ENCODE data around the gene LMAN2.

Gene LMAN2

GRCh38 chr5:177330991-177331842 lies 20.3 kb downstream of the LMAN2 start:
- Histone ChIP-seq H3K27ac (ENCODE audit: low read depth, low read length) (no peak overlapping the region), H3K9me2 (replicated peaks; ENCODE audit: control insufficient read depth, low read length) (no peaks in the 10 kb centered on the region), H3K4me1 (ENCODE audit: control insufficient read depth, low read length) (no peaks in the 10 kb centered on the region), H3K36me3 (ENCODE audit: control insufficient read depth, low read length) (peaks cover 63% of the 10 kb centered on the region), H3F3A (ENCODE audit: control insufficient read depth, insufficient read depth) (no peaks in the 10 kb centered on the region; the same call in 1 of the 2 replicates), H3K27me3 (ENCODE audit: control insufficient read depth, low read length) (no peaks in the 10 kb centered on the region), H3K9me3 (ENCODE audit: control insufficient read depth, insufficient read depth, low read length) (no peaks in the 10 kb centered on the region), H3K79me2 (ENCODE audit: control insufficient read depth, low read length) (no peaks in the 10 kb centered on the region), H3K4me2 (ENCODE audit: low read length) (no peak overlapping the region), H3K4me3 (ENCODE audit: low read length) (no peak overlapping the region), H4K20me1 (ENCODE audit: control insufficient read depth, insufficient read depth, low read depth, low read length) (no peaks in the 10 kb centered on the region)
- TF ChIP-seq CTCF (IDR thresholded peaks at IDR 0.05; ENCODE audit: low read depth, low read length, poor library complexity, severe bottlenecking): no peak
- TF ChIP-seq EZH2phosphoT487 (IDR thresholded peaks at IDR 0.05; ENCODE audit: borderline replicate concordance, low read length): no peak

GRCh38 chr5:177329883-177330282 lies 21.6 kb downstream of the LMAN2 start:
- Histone ChIP-seq H3K4me1 (ENCODE audit: control insufficient read depth, low read length) (no peaks in the 10 kb centered on the region), H3K4me2 (ENCODE audit: low read length) (no peak overlapping the region), H3K36me3 (ENCODE audit: control insufficient read depth, low read length) (peaks cover 51% of the 10 kb centered on the region)

GRCh38 chr5:177328545-177329231 lies 22.8 kb downstream of the LMAN2 start:
- no peak overlapping the region for H3K27ac ChIP-seq (ENCODE audit: low read depth, low read length)
- peaks cover 39% of the 10 kb centered on the region for H3K36me3 ChIP-seq (ENCODE audit: control insufficient read depth, low read length)
- H3F3A ChIP-seq (ENCODE audit: control insufficient read depth, insufficient read depth): no peaks in the 10 kb centered on the region; the same call in 1 of the 2 replicates
- H3K4me3 ChIP-seq (ENCODE audit: low read length): no peak overlapping the region
- H4K20me1 ChIP-seq (ENCODE audit: control insufficient read depth, insufficient read depth, low read depth, low read length): no peaks in the 10 kb centered on the region
- H3K9me3 ChIP-seq (ENCODE audit: control insufficient read depth, insufficient read depth, low read length): no peaks in the 10 kb centered on the region
- no peak overlapping the region for H3K4me2 ChIP-seq (ENCODE audit: low read length)
- H3K9me2 ChIP-seq (replicated peaks; ENCODE audit: control insufficient read depth, low read length): no peaks in the 10 kb centered on the region
- no peaks in the 10 kb centered on the region for H3K27me3 ChIP-seq (ENCODE audit: control insufficient read depth, low read length)
- H3K4me1 ChIP-seq (ENCODE audit: control insufficient read depth, low read length): no peaks in the 10 kb centered on the region
- H3K79me2 ChIP-seq (ENCODE audit: control insufficient read depth, low read length): no peaks in the 10 kb centered on the region
- TF ChIP-seq CTCF (IDR thresholded peaks at IDR 0.05; ENCODE audit: low read depth, low read length, poor library complexity, severe bottlenecking) (no peak), EZH2phosphoT487 (IDR thresholded peaks at IDR 0.05; ENCODE audit: borderline replicate concordance, low read length) (no peak)

More at GRCh38 chr5:177329883-177330282, 21.6 kb downstream of the LMAN2 start:
- Histone ChIP-seq H3K9me3 (ENCODE audit: control insufficient read depth, insufficient read depth, low read length) (no peaks in the 10 kb centered on the region), H4K20me1 (ENCODE audit: control insufficient read depth, insufficient read depth, low read depth, low read length) (no peaks in the 10 kb centered on the region), H3F3A (ENCODE audit: control insufficient read depth, insufficient read depth) (no peaks in the 10 kb centered on the region; the same call in 1 of the 2 replicates), H3K79me2 (ENCODE audit: control insufficient read depth, low read length) (no peaks in the 10 kb centered on the region), H3K27me3 (ENCODE audit: control insufficient read depth, low read length) (no peaks in the 10 kb centered on the region), H3K9me2 (replicated peaks; ENCODE audit: control insufficient read depth, low read length) (no peaks in the 10 kb centered on the region), H3K4me3 (ENCODE audit: low read length) (no peak overlapping the region), H3K27ac (ENCODE audit: low read depth, low read length) (no peak overlapping the region)
- TF ChIP-seq CTCF (IDR thresholded peaks at IDR 0.05; ENCODE audit: low read depth, low read length, poor library complexity, severe bottlenecking): no peak
- TF ChIP-seq EZH2phosphoT487 (IDR thresholded peaks at IDR 0.05; ENCODE audit: borderline replicate concordance, low read length): no peak
